Thyroid gland (tissue), 4 donors: Measurements from ENCODE around the gene PKHD1. TPM values are rescaled to one million over a fixed set of nuclear protein-coding genes. Genes with fewer than 3 reads are reported as not detected.

Experiments
- DNase-seq, 2 donors: peaks; one replicate each; pipeline ENCODE4 v3.0.0-alpha.2; 2019
- H3K27ac ChIP-seq, 3 donors: fragments of 200-600 bp; sonication (generic); 1 replicate in 2 of 3; 2 replicates in 1 of 3; pipeline ENCODE4 v1.5.1; 2016 to 2019; ENCODE audit warnings: mild to moderate bottlenecking in 1 of 3, moderate library complexity in 1 of 3
- H3K27me3 ChIP-seq: fragments of 200-600 bp; sonication (generic); one replicate; pipeline ENCODE4 v1.5.1; 2019
- H3K36me3 ChIP-seq, 2 donors: fragments of 200-600 bp; sonication (generic); one replicate each; pipeline ENCODE4 v1.5.1; 2016 to 2019
- H3K4me1 ChIP-seq, 2 donors: fragments of 200-600 bp; sonication (generic); one replicate each; pipeline ENCODE4 v1.5.1; 2017 to 2019
- H3K4me3 ChIP-seq, 3 donors: fragments of 200-600 bp; sonication (generic); replicated peaks in 1 of 3; 1 replicate in 2 of 3; 2 replicates in 1 of 3; pipeline ENCODE4 v1.5.1; 2016; ENCODE audit warnings: mild to moderate bottlenecking in 1 of 3
- H3K9me3 ChIP-seq: fragments of 200-600 bp; sonication (generic); one replicate; pipeline ENCODE4 v1.5.1; 2017
- POLR2A ChIP-seq, 2 donors: fragments of 450-650 bp; IDR thresholded peaks; one replicate each; pipeline ENCODE4 v1.6.1; 2017; ENCODE audit warnings: antibody characterized with exemption in 2 of 2, mild to moderate bottlenecking in 2 of 2, moderate library complexity in 1 of 2
- WGBS, 2 donors: methylation state at CpG; one replicate each; pipeline ENCODE4 v1.1.5; 2017; 5-methylcytosine and 5-hydroxymethylcytosine counted together
- intact Hi-C: fragments of 100-400 bp; cut with DNase I; formaldehyde crosslinking; loops from one replicate; pipeline ENCODE4 v1.15.1; 2023
- total RNA-seq, 4 donors: library from RNA; depleted of rRNA; stranded (reverse); fragments of >200 nt; gene quantifications; one replicate each; pipeline ENCODE4 v1.2.3, GENCODE V29; 2016
- TF ChIP-seq, protein P1 (sequence below), 6 experiments: fragments of 200-600 bp in 3 of 6; fragments of 450-650 bp in 3 of 6; sonication (generic) in 3 of 6; IDR thresholded peaks; one replicate each; pipeline ENCODE4 v1.5.1; 2016 to 2019; ENCODE audit warnings: antibody characterized with exemption in 6 of 6, mild to moderate bottlenecking in 2 of 6, inconsistent platforms in 1 of 6, moderate library complexity in 1 of 6

PKHD1 gene
- total RNA-seq, 4 donors from 2014 or later = under 0.01 to 0.11 (median 0.07) TPM

DNA sequence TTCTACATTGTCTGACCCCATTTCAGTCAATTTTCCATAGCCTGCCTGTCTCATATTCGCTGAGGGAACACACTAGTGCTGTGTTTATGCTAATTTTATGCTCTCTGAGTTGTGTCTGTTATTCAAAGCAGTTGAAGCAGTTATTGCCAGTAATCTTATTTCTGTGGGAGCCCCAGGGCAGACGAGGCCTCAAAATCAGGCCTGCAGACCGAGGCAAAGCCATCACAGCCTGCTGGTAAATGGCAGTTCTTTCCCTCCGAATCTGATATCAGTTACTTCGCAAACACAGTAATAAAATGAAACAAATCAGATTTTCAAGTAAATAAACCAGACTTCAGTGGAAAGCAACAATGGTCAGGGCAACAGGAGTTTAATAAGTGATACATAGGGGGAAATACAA, 508.4 kb downstream of the PKHD1 start:
- DNase-seq = no peak
- Histone ChIP-seq H3K27ac (no peak overlapping the region), H3K4me3 (no peak overlapping the region), H3K27me3 (no peaks in the 10 kb centered on the region), H3K4me1 (no peaks in the 10 kb centered on the region), H3K9me3 (no peaks in the 10 kb centered on the region), H3K36me3 (no peaks in the 10 kb centered on the region)
- no peak for TF ChIP-seq POLR2A (IDR thresholded peaks at IDR 0.05)
- WGBS, 2 donors = 74 to 80% methylated on average over 5 of the region's 5 CpGs
- intact Hi-C loops = no loop called here

DNA sequence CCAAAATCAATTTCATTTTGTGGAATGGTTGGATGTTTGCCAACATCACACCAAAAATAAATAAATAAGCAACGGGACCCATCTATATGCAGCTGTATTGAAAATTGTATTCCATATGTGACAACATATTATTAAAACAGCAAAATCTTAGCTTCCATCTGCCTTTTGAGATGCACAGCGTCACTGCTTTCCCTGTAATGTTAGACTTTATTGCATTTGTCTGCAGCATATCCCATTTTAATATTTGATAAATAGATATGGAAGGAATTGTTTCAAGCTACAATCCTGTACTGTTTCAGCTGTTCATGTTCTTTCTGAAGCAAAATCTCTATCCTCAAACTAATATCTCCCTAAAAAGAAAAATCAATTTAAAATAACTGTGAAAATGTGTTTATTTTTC, 509.1 kb downstream of the PKHD1 start:
- DNase-seq = no peak
- no peak overlapping the region for H3K27ac ChIP-seq
- H3K4me3 ChIP-seq = no peak overlapping the region
- TF ChIP-seq, protein P1, sequence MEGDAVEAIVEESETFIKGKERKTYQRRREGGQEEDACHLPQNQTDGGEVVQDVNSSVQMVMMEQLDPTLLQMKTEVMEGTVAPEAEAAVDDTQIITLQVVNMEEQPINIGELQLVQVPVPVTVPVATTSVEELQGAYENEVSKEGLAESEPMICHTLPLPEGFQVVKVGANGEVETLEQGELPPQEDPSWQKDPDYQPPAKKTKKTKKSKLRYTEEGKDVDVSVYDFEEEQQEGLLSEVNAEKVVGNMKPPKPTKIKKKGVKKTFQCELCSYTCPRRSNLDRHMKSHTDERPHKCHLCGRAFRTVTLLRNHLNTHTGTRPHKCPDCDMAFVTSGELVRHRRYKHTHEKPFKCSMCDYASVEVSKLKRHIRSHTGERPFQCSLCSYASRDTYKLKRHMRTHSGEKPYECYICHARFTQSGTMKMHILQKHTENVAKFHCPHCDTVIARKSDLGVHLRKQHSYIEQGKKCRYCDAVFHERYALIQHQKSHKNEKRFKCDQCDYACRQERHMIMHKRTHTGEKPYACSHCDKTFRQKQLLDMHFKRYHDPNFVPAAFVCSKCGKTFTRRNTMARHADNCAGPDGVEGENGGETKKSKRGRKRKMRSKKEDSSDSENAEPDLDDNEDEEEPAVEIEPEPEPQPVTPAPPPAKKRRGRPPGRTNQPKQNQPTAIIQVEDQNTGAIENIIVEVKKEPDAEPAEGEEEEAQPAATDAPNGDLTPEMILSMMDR (IDR thresholded peaks at IDR 0.05) = no peak
- TF ChIP-seq POLR2A (IDR thresholded peaks at IDR 0.05) = no peak
- 70 to 73% methylated on average over 2 of the region's 2 CpGs for WGBS, 2 donors
- intact Hi-C loops = no loop called here
- H3K4me1 ChIP-seq = no peaks in the 10 kb centered on the region
- no peaks in the 10 kb centered on the region for H3K27me3 ChIP-seq
- no peaks in the 10 kb centered on the region for H3K36me3 ChIP-seq
- H3K9me3 ChIP-seq = no peaks in the 10 kb centered on the region

DNA sequence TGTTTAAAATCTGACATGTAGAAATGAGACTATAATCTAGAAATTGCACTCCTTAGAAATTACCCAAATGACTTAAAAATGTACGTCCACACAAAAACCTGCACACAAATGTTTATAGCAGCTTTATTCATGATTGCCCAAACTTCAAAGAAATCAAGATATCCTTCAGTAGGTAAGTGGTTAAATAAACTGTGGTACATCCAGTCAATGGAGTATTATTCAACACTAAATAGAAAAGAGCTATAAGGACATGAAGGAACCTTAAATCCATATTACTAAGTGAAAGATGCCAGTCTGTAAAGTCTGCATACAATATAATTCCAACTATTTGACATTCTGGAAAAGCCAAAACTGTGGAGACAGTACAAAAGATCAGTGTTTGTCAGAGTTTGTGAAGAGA, 513.4 kb downstream of the PKHD1 start:
- no peak overlapping the region for H3K4me3 ChIP-seq
- intact Hi-C loops = no loop called here
- H3K27me3 ChIP-seq = no peaks in the 10 kb centered on the region
- WGBS, 2 donors = 88 to 100% methylated on average over 1 of the region's 1 CpG
- H3K4me1 ChIP-seq = no peaks in the 10 kb centered on the region
- no peak for TF ChIP-seq POLR2A (IDR thresholded peaks at IDR 0.05)
- TF ChIP-seq, protein P1 (IDR thresholded peaks at IDR 0.05) = no peak
- no peaks in the 10 kb centered on the region for H3K36me3 ChIP-seq
- no peaks in the 10 kb centered on the region for H3K9me3 ChIP-seq
- DNase-seq = no peak
- H3K27ac ChIP-seq = no peak overlapping the region

DNA sequence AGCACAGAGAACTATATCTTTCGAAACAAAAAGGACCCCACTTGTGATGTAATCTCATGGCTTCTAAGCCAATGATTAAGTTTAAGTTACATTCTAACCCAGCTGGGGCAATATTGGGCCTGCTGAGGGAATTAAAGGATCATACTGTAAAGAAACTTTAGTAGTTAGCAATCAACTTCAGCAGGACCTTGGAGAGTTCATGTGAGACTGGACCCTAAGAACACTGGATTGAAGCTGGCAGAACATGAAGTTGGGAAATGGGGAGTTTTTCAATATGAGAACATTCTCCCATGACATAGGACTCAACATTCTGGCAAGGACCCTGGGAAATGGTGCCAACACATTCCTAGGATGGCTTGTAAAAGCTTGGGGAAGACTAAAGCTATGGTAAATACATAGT, 516.2 kb downstream of the PKHD1 start:
- no peaks in the 10 kb centered on the region for H3K9me3 ChIP-seq
- no peak for DNase-seq
- no peaks in the 10 kb centered on the region for H3K36me3 ChIP-seq
- no peaks in the 10 kb centered on the region for H3K27me3 ChIP-seq
- 88 to 93% methylated on average over 1 of the region's 1 CpG for WGBS, 2 donors
- TF ChIP-seq, protein P1 (IDR thresholded peaks at IDR 0.05) = no peak
- TF ChIP-seq POLR2A (IDR thresholded peaks at IDR 0.05) = no peak
- no peak overlapping the region for H3K27ac ChIP-seq
- no peak overlapping the region for H3K4me3 ChIP-seq
- no peaks in the 10 kb centered on the region for H3K4me1 ChIP-seq
- intact Hi-C loops = no loop called here

- H3K9me3 ChIP-seq = no peaks in the 10 kb centered on the region
- H3K27me3 ChIP-seq = no peaks in the 10 kb centered on the region
- H3K27ac ChIP-seq = no peak overlapping the region
- TF ChIP-seq POLR2A (IDR thresholded peaks at IDR 0.05) = no peak
- TF ChIP-seq, protein P1 (IDR thresholded peaks at IDR 0.05) = no peak
- no peak overlapping the region for H3K4me3 ChIP-seq
- intact Hi-C loops = no loop called here
- no peaks in the 10 kb centered on the region for H3K36me3 ChIP-seq
- no peaks in the 10 kb centered on the region for H3K4me1 ChIP-seq
- DNase-seq = no peak
- WGBS, 2 donors = 83 to 91% methylated on average over 5 of the region's 5 CpGs
Measured at GRCh38 chr6:51570168-51570921, 517.1 kb downstream of the PKHD1 start.
